Mesendoderm (in vitro differentiated cells): ENCODE measurements around the gene TCF12.

Experiments used
- DNase-seq: peaks from one replicate; pipeline ENCODE4 v3.0.0; 2013
- H2AK5ac ChIP-seq: 2 replicates; pipeline ENCODE4 v1.6.1; 2013; ENCODE audit warnings: low read length, inconsistent platforms
- H2BK120ac ChIP-seq: 2 replicates; pipeline ENCODE4 v1.6.1; 2013; ENCODE audit warnings: low read depth, mild to moderate bottlenecking, low read length, moderate library complexity, mixed read lengths
- H2BK15ac ChIP-seq: replicated peaks from 2 replicates; pipeline ENCODE4 v1.6.1; 2013; ENCODE audit warnings: low read depth, mild to moderate bottlenecking, moderate library complexity
- H2BK5ac ChIP-seq: 2 replicates; pipeline ENCODE4 v1.6.1; 2013; ENCODE audit warnings: low read length, inconsistent platforms
- H3K18ac ChIP-seq: 2 replicates; pipeline ENCODE4 v1.6.1; 2013; ENCODE audit warnings: mild to moderate bottlenecking, low read length, mixed read lengths
- H3K23ac ChIP-seq: one replicate; pipeline ENCODE4 v1.6.1; 2013; ENCODE audit warnings: low read length
- H3K27ac ChIP-seq: 2 replicates; pipeline ENCODE4 v1.5.1; 2013; ENCODE audit warnings: low read depth, mild to moderate bottlenecking, inconsistent platforms, low read length, moderate library complexity
- H3K27me3 ChIP-seq: 2 replicates; pipeline ENCODE4 v1.6.1; 2013; ENCODE audit warnings: low read length, control low read depth, mild to moderate bottlenecking, inconsistent platforms; ENCODE audit not compliant: insufficient read depth, poor library complexity
- H3K36me3 ChIP-seq: 2 replicates; pipeline ENCODE4 v1.6.1; 2013; ENCODE audit warnings: low read length, inconsistent platforms; ENCODE audit not compliant: control insufficient read depth, insufficient read depth
- H3K4ac ChIP-seq: one replicate; pipeline ENCODE4 v1.6.1; 2013; ENCODE audit warnings: low read depth, mild to moderate bottlenecking, low read length, moderate library complexity
- H3K4me1 ChIP-seq: 2 replicates; pipeline ENCODE4 v1.6.1; 2013; ENCODE audit warnings: low read depth, low read length, inconsistent platforms; ENCODE audit not compliant: control insufficient read depth
- H3K4me2 ChIP-seq: 2 replicates; pipeline ENCODE4 v1.6.1; 2013; ENCODE audit warnings: low read length
- H3K4me3 ChIP-seq: 2 replicates; pipeline ENCODE4 v1.5.1; 2013; ENCODE audit warnings: mild to moderate bottlenecking, low read length
- H3K56ac ChIP-seq: one replicate; pipeline ENCODE4 v1.6.1; 2013; ENCODE audit warnings: low read length
- H3K79me1 ChIP-seq: 2 replicates; pipeline ENCODE4 v1.6.1; 2013; ENCODE audit warnings: low read length, inconsistent platforms
- H3K79me2 ChIP-seq: 2 replicates; pipeline ENCODE4 v1.6.1; 2013; ENCODE audit warnings: mild to moderate bottlenecking, low read length; ENCODE audit not compliant: control insufficient read depth, insufficient read depth
- H3K9ac ChIP-seq: 2 replicates; pipeline ENCODE4 v1.6.1; 2013; ENCODE audit warnings: low read length, inconsistent platforms
- H4K5ac ChIP-seq: one replicate; pipeline ENCODE4 v1.6.1; 2013; ENCODE audit warnings: low read length
- H4K8ac ChIP-seq: one replicate; pipeline ENCODE4 v1.6.1; 2013; ENCODE audit warnings: low read depth, mild to moderate bottlenecking, control low read depth, low read length, moderate library complexity
- WGBS: extraction: QIAGEN DNeasy Blood & Tissue Kit; methylation state at CpG from one replicate; pipeline ENCODE4 v1.1.7; 2013; ENCODE audit warnings: low lambda C conversion rate, missing lambda C conversion rate; ENCODE audit not compliant: insufficient coverage; ENCODE audit errors: extremely low coverage; 5-methylcytosine and 5-hydroxymethylcytosine counted together

Gene TCF12

DNA sequence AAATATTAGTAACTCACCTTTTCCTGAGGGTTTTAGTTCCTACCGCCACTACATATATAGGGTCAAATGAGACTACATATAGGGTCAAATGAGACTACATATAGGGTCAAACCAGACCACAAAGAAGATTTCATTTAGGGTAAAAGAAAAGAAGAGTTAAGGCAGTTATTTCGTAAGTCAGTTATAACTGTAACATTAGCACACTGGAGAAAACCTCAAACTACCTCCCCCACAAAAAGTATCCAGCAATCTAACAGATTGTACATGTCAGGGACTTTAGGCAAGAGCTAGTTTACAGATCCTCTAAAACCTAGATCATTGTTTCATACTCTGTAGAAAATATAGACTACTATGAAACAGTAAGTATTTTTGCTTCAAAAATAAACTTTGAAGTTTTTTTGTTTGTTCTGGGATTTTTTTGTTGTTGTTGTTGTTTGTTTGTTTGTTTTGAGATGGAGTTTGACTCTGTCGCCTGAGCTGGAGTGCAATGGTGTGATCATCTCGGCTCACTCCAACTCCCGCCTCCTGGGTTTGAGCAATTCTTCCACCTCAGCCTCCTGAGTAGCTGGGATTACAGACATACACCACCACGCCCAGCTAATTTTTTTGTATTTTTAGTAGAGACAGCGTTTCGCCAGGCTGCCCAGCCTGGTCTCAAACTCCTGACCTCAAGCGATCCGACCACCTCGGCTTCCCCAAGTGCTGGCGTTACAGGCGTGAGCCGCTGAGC, 365.5 kb downstream of the TCF12 start:
- H2BK5ac ChIP-seq, result no peak overlapping the region
- no peak overlapping the region for H3K4me3 ChIP-seq
- no peak overlapping the region for H3K23ac ChIP-seq
- no peak overlapping the region for H3K56ac ChIP-seq
- no peak overlapping the region for H4K5ac ChIP-seq
- no CpG with 5 or more reads among the region's 14 CpGs for WGBS
- H2AK5ac ChIP-seq, result no peak overlapping the region
- no peak overlapping the region for H2BK15ac ChIP-seq
- no peak overlapping the region for H4K8ac ChIP-seq
- H2BK120ac ChIP-seq, result no peak overlapping the region
- no peaks in the 10 kb centered on the region for H3K79me2 ChIP-seq
- no peaks in the 10 kb centered on the region for H3K79me1 ChIP-seq
- no peak for DNase-seq
- no peak overlapping the region for H3K9ac ChIP-seq
- H3K4me1 ChIP-seq, result peaks cover 2% of the 10 kb centered on the region
- no peak overlapping the region for H3K27ac ChIP-seq
- H3K4ac ChIP-seq, result no peak overlapping the region
- no peak overlapping the region for H3K18ac ChIP-seq
- H3K4me2 ChIP-seq, result no peak overlapping the region
- H3K27me3 ChIP-seq, result no peaks in the 10 kb centered on the region
- H3K36me3 ChIP-seq, result no peaks in the 10 kb centered on the region

DNA sequence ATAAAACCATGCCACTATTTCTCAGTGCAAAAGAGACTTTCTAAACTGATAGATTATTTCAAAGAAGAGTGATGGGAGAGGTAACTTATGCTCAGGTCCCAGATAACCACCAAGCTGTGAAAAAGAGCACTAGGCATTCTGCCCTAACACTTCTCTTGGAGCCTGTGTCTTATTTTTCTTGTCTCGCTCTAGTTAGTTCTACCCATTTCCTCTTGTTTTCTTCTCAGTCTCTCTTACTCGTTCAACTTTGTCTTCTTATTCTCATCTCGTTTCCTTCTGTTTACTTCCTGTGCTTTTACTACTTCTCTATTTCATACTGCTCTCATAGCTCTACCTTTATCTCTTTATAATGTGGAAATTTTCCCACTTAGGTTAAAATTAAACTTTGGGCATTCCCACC, 366.1 kb downstream of the TCF12 start:
- no CpG with 5 or more reads among the region's 3 CpGs for WGBS

DNA sequence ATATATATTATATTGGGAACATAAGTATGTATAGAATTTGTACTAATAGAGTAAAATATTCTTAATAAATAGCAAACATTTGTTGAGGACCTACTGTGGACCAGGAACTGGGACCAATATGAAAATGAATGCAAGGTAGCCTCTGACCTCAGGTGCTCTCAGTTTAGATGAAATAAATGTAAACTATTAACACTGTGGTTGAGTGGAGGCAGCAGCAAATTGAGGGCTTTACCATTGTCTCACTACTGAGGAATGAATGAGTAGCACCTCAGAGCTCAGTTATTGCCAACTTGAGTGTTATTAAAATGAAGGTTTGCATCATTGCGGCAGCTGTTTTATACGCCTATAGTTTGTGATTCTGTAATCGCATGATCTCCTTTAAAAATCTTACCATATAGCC, 366.9 kb downstream of the TCF12 start:
- peaks cover 2% of the 10 kb centered on the region for H3K4me1 ChIP-seq
- H3K79me1 ChIP-seq, result no peaks in the 10 kb centered on the region
- no peak for DNase-seq
- H2BK120ac ChIP-seq, result no peak overlapping the region
- no peaks in the 10 kb centered on the region for H3K27me3 ChIP-seq
- H4K8ac ChIP-seq, result no peak overlapping the region
- H3K4ac ChIP-seq, result no peak overlapping the region
- H3K79me2 ChIP-seq, result no peaks in the 10 kb centered on the region
- no peak overlapping the region for H2BK5ac ChIP-seq
- H3K4me2 ChIP-seq, result no peak overlapping the region
- no peak overlapping the region for H3K27ac ChIP-seq
- H3K36me3 ChIP-seq, result no peaks in the 10 kb centered on the region
- no peak overlapping the region for H3K9ac ChIP-seq
- no peak overlapping the region for H3K56ac ChIP-seq
- WGBS, result no CpG with 5 or more reads among the region's 3 CpGs
- H3K4me3 ChIP-seq, result no peak overlapping the region
- no peak overlapping the region for H4K5ac ChIP-seq
- no peak overlapping the region for H3K18ac ChIP-seq
- H2BK15ac ChIP-seq, result no peak overlapping the region
- H2AK5ac ChIP-seq, result no peak overlapping the region
- no peak overlapping the region for H3K23ac ChIP-seq

More for the DNA sequence above, 366.1 kb downstream of the TCF12 start:
- Histone ChIP-seq H3K27ac (no peak overlapping the region), H2BK15ac (no peak overlapping the region), H3K36me3 (no peaks in the 10 kb centered on the region), H3K56ac (no peak overlapping the region), H3K4me2 (no peak overlapping the region), H2AK5ac (no peak overlapping the region), H3K23ac (no peak overlapping the region), H3K27me3 (no peaks in the 10 kb centered on the region), H2BK5ac (no peak overlapping the region), H4K5ac (no peak overlapping the region), H3K79me2 (no peaks in the 10 kb centered on the region), H3K4me3 (no peak overlapping the region), H4K8ac (no peak overlapping the region), H3K79me1 (no peaks in the 10 kb centered on the region), H3K4me1 (peaks cover 2% of the 10 kb centered on the region), H3K18ac (no peak overlapping the region), H2BK120ac (no peak overlapping the region), H3K4ac (no peak overlapping the region), H3K9ac (no peak overlapping the region)
- no peak for DNase-seq

DNA sequence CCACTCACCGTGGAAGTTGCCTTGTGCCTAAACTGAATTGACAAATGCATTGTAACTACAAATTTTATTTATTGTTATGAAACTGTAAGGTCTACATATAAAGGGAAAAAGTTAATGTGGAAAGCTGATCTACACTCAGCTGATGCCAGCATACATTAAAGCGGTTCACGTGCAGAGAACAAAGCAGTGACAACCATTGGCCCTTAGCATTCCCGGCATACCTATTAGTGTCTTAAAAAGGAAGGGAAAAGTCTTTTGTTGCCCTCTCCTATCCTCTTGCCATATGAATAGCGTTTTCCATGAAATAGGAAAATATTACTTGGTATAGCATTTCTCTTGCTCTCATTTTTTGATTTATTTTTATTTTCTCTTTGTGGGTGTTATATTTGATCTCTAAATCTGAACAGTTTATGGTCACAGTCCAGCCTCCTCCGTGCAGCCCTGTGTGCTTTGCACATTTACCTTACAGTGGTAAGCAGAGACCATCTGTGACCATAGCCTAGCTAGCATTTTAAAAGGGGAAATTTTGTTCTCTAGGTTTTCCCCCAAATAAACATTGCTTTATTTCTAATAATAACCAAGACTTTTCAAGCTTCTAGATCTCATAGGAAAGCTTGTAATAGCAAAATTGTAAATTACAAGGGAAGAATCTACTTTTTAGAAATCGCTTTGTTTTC, 368.1 kb downstream of the TCF12 start:
- Histone ChIP-seq H4K8ac (no peak overlapping the region), H2BK15ac (no peak overlapping the region), H3K9ac (no peak overlapping the region), H3K79me1 (no peaks in the 10 kb centered on the region), H3K4me3 (no peak overlapping the region), H3K18ac (no peak overlapping the region), H3K56ac (no peak overlapping the region), H3K4me1 (no peaks in the 10 kb centered on the region), H2BK120ac (no peak overlapping the region), H3K36me3 (no peaks in the 10 kb centered on the region), H2AK5ac (no peak overlapping the region), H2BK5ac (no peak overlapping the region), H3K4me2 (no peak overlapping the region), H3K27ac (no peak overlapping the region), H3K79me2 (no peaks in the 10 kb centered on the region), H3K4ac (no peak overlapping the region), H4K5ac (no peak overlapping the region), H3K23ac (no peak overlapping the region), H3K27me3 (no peaks in the 10 kb centered on the region)
- DNase-seq, result no peak
- no CpG with 5 or more reads among the region's 7 CpGs for WGBS

DNA sequence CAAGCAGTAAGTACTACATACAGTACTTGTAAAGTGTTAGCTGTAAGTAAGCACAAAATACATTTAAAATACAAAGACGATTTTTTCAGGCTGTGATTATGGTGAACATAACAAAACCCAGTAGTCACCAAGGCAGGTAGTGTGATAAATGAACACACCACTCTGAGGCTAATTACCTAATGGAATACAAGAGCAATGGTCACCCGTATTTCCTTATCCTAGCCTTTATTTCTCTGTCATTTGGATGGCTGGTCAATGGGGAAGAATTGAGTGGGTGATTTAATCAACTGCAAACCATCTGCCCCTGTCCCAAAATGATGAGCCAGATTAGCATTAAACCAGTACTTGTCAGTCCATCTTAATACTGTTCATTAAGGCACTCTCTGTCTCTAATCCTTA, 368.7 kb downstream of the TCF12 start:
- Histone ChIP-seq H4K8ac (no peak overlapping the region), H4K5ac (no peak overlapping the region), H3K4me1 (no peaks in the 10 kb centered on the region), H3K23ac (no peak overlapping the region), H3K27ac (no peak overlapping the region), H2BK15ac (no peak overlapping the region), H3K9ac (no peak overlapping the region), H2BK120ac (no peak overlapping the region), H3K79me1 (no peaks in the 10 kb centered on the region), H3K4ac (no peak overlapping the region), H3K79me2 (no peaks in the 10 kb centered on the region), H2BK5ac (no peak overlapping the region), H3K27me3 (no peaks in the 10 kb centered on the region), H3K36me3 (no peaks in the 10 kb centered on the region), H3K18ac (no peak overlapping the region), H3K56ac (no peak overlapping the region), H3K4me2 (no peak overlapping the region), H3K4me3 (no peak overlapping the region), H2AK5ac (no peak overlapping the region)
- WGBS, result no CpG with 5 or more reads among the region's 2 CpGs
- DNase-seq, result no peak
